Keratinocyte (primary cell): ENCODE measurements around the gene CCDC34.

ENCODE experiments used
- CTCF ChIP-seq, 3 experiments: IDR thresholded peaks in 1 of 3; conservative IDR thresholded peaks in 1 of 3; optimal IDR thresholded peaks in 1 of 3; 2 replicates in 2 of 3; 3 replicates in 1 of 3; pipeline versions ENCODE3 to v1.5.1; 2011; ENCODE audit warnings: low read length in 3 of 3, mild to moderate bottlenecking in 3 of 3, moderate library complexity in 2 of 3, control low read depth in 1 of 3, inconsistent platforms in 1 of 3; ENCODE audit not compliant: insufficient read depth in 2 of 3; ENCODE audit errors: extremely low read depth in 1 of 3
- EZH2 ChIP-seq: IDR thresholded peaks from one replicate; pipeline ENCODE4 v1.6.1; 2012; ENCODE audit warnings: inconsistent platforms, mild to moderate bottlenecking, low read length, moderate library complexity

- no peak for TF ChIP-seq CTCF (optimal IDR thresholded peaks at IDR 0.05 in 1 of 3, IDR thresholded peaks at IDR 0.05 in 1 of 3, conservative IDR thresholded peaks at IDR 0.05 in 1 of 3; ENCODE audit: extremely low read depth in 1 of 3, insufficient read depth in 2 of 3, low read length in 3 of 3)
- TF ChIP-seq EZH2, result no peak
These were observed 5.8 kb downstream of the CCDC34 start for GRCh38 chr11:27357250-27357649.
